Prostate gland (tissue), 2 donors: ENCODE measurements around the gene UBA7.

Source experiments
- CTCF ChIP-seq, 4 experiments: fragments of 200-600 bp in 2 of 4; fragments of 450-650 bp in 2 of 4; sonication (generic) in 2 of 4; IDR thresholded peaks; 1 replicate in 3 of 4; 2 replicates in 1 of 4; pipeline ENCODE4 v1.5.1; 2016 to 2019; ENCODE audit warnings: antibody characterized with exemption in 4 of 4, mild to moderate bottlenecking in 2 of 4, moderate library complexity in 2 of 4
- POLR2A ChIP-seq: fragments of 450-650 bp; IDR thresholded peaks from one replicate; pipeline ENCODE4 v1.6.1; 2016; ENCODE audit warnings: antibody characterized with exemption, mild to moderate bottlenecking
- POLR2AphosphoS5 ChIP-seq: sonication (generic); formaldehyde crosslinking; IDR thresholded peaks from one replicate; pipeline ENCODE4 v1.6.1; 2017; ENCODE audit warnings: antibody characterized with exemption

DNA sequence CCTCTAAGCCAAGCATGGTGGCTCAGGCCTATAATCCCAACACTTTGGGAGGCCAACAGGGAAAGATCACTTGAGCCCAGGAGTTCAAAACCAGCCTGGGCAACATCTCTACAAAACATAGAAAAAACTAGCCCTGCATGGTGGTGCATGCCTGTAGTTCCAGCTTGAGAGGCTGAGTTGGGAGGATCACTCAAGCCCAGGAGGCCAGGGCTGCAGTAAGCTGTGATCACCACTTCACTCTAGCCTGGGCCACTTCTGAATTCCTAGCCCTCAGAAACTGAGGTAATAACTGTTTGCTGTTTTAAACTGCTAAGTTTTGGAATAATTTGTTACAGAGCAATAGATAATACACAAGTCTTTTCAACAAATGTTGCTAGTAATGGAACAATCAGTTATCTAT, 43.8 kb downstream of the UBA7 start:
- TF ChIP-seq POLR2A = no peak
- TF ChIP-seq CTCF (IDR thresholded peaks at IDR 0.05) = no peak
- no peak for TF ChIP-seq POLR2AphosphoS5
